ENCODE results near the gene PIAS4. TPM values are rescaled to one million over a fixed set of nuclear protein-coding genes. Genes with fewer than 3 reads are reported as not detected.

The PIAS4 gene
- total and polyA plus RNA-seq, 9 of the 15 experiments (the other 6 are each of a cell fraction or from before 2014, with no cell fraction given) = 0.27 to 34.9 (median 14.4) TPM

- TF ChIP-seq ZNF277 (CRISPR knock-in tag; IDR thresholded peaks at IDR 0.05; ENCODE audit: borderline replicate concordance) (no peak), ATF3 (IDR thresholded peaks at IDR 0.05) (no peak), ATF3 (CRISPR knock-in tag; conservative IDR thresholded peaks at IDR 0.05) (no peak), CTCFL (IDR thresholded peaks at IDR 0.05; ENCODE audit: borderline replicate concordance, insufficient read depth, low read depth, low read length, poor library complexity, severe bottlenecking) (no peak), AFF4 (CRISPR knock-in tag; IDR thresholded peaks at IDR 0.05) (peak; percentile 46; the same call in 1 of the 2 replicates), GTF2A2 (tag; IDR thresholded peaks at IDR 0.05) (no peak), ETS1 (conservative IDR thresholded peaks at IDR 0.05; ENCODE audit: control insufficient read depth, low read depth, low read length) (no peak; the same call in 1 of the 2 replicates), GABPB1 (CRISPR knock-in tag; IDR thresholded peaks at IDR 0.05) (peak; percentile 43; the same call in 1 of the 2 replicates), STAT5B (CRISPR knock-in tag; IDR thresholded peaks at IDR 0.05) (no peak), HMGN3 (IDR thresholded peaks at IDR 0.05; ENCODE audit: borderline replicate concordance, extremely low read depth, insufficient read length, low read depth, low read length) (peak; percentile 19), ZNF445 (CRISPR knock-in tag; IDR thresholded peaks at IDR 0.05; ENCODE audit: low read depth) (no peak), DNMT1 (IDR thresholded peaks at IDR 0.05) (no peak), ELK3 (CRISPR knock-in tag; IDR thresholded peaks at IDR 0.05) (no peak), RFX5 (IDR thresholded peaks at IDR 0.05; ENCODE audit: low read depth, low read length) (no peak), PHF21A (IDR thresholded peaks at IDR 0.05; ENCODE audit: borderline replicate concordance, low read depth) (no peak)
These were observed 57.1 kb downstream of the PIAS4 start (continued) for GRCh38 chr19:4064496-4065260.
